HT-29 (cell line): ENCODE measurements around the gene ANKRD10. TPM values are rescaled to one million over a fixed set of nuclear protein-coding genes. Genes with fewer than 3 reads are reported as not detected.

ENCODE experiments used
- DNase-seq: peaks from one replicate; pipeline ENCODE4 v3.0.0-alpha.2; 2015; ENCODE audit warnings: low spot score
- total RNA-seq: library from RNA; depleted of rRNA; stranded (reverse); fragments of >200 nt; shearing (Covaris generic); gene quantifications from 2 replicates; pipeline ENCODE4 v1.2.3, GENCODE V29; 2014

Gene ANKRD10
- total RNA-seq, 1 experiment from 2014 or later, result 279 TPM

DNA sequence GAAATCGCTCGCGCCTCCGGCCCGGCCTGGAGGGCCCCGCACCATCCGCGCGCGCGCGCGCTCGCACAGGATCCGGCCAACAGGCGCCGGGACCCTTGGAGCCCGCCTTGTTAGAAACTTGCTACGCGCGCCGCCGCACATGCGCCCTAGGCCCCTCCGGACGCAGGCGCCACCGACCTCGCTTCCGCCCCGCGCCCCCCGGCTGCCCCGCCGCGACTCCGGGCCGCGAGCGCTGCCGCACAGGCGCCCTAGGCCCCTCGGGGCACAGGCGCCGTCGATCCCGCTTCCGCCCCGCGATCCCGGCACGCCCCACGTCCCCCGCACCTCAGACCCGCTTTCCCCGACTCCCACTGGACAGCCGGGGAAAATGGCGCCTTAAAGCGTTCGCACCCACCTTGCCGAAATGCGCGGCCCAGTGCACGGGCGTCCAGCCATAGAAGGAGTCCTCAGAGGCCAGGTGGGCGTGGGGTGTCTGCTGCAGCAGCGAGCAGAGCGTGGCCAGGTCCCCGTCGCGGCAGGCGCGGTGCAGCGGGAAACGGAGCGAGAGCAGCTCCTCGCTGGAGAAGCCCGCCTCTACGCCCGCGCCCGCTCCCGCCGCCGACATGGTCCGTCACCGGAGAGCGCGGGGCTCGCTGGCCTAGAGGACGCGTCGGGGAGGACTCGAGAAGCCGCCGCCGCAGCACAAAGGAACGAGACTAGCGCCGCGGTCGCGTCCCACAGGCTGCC, 375 bp downstream of the ANKRD10 start:
- peak; percentile 72 for DNase-seq

DNA sequence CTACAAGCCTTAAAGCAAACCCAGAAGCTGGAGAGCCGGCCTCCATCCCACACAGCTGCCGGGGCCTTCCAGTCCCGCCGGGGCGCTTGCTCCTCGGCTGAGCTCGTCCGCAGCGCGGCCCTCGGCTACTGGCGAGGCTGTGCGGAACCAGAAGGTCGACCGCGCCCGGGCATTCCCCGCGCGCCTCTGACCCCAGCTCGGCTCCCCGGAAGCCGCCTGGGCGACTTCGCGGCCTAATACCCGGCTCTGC, 863 bp downstream of the ANKRD10 start:
- peak; percentile 64 for DNase-seq

DNA sequence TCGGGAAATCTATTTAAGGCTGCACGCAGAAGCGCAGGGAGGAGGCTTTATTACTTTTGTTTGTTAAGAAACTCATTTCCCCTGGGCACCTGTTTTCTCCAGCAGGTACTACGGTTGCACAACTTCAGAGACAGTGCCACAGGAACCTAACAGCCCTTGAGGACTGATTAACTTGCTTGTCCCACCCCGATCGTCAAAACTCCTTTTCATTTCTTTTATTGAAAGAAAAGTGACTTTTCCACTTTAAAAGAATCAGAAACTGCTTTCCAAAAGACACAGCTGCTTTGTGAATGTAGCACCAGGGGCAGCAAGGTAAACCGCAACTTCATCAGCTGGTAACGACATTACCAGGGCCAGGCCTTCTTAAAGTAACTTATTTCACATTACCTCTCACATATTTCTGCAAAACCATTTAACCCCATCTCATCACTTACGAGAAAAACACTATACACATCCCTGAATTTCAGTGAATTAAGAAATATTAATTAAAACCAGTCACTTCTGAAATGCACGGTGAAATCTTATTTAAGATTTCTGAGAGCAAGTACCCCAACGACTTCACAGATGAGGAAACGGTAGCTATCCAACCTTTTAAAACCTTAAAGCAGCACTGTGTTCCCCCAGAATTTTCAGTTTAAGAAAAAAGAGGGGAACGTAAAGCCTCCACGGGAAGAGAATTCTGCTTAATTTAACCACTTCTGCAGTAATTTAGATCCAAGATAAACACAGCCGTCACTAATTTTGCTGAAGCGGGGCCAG, 1.4 kb downstream of the ANKRD10 start:
- peak; percentile 90 for DNase-seq

DNA sequence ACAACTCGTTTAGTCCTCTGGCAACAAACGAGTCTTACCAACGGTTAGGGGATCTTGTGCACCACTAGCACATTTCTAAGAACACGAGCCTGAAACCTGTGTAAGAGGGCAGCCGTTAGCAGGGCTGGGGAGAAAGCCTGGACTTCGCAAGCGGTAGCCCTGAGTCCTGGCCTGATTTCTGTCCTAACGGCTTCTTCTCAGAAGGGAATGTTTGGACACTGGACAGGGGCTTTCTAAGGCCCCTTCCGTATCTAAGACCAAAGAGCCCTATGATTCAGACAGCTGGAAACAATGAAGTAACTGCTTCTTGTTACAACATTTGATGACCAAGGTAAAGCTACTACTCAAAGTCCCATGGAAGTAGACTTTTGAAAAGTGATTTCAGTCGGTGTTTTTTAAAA, 2.2 kb downstream of the ANKRD10 start:
- peak; percentile 73 for DNase-seq

DNA sequence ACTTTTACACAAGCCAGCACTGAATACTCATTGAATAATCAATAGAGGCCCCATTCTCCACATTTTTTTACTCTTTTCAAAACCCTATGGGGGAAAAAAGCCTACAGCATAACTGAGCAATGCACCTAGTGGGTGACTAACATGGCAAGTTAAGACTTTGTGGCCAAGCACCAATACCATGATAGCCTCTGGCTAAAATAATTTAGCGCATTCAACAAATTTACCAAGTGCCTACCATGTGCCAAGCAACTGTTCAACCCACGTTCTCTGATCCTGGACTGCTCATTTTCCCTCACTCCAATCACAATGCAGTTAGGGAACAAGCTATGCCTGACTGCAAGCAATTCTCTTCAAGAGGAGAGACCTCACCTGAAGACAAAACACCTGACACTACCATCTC, 3.0 kb downstream of the ANKRD10 start:
- no peak for DNase-seq

DNA sequence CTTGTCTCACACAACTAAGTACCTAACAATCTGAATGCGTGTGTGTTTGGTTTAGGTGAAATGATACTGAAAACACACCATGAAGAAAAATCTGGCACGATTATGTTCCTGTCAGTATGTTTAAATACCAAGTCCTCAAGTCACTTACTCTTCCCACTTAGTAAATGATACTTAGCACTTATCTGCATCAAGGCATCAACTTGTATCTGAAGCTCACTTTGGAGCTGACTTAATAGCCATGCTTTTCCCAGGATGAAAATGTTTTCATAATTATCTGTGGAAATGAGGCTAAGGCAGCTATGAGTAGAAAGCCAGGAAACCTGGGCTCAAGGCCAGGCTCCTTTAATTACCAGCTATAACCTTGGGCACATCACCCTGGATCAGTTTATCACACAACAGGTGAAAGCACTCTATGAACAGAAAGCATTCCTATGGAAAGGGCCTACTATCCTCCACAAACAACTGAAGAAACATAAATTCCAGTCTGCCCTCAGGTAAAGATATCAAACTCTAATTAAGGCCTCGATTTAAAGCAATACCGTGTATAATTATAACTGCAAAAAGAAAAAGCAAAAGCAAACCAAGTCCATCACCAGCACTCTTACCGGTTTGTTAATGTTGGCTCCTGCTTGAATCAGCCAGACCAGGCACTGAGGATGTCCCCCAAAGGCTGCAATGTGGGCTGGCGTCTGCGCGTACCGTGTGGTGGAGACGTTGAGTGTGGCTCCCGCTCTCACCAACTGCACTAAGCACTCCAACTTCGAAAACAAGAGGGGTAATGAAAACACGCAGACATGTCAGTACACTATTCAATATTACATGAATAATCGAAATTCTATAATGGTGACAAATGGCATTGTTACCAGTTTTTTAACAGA, 4.6 kb downstream of the ANKRD10 start:
- DNase-seq, result peak; percentile 30

DNA sequence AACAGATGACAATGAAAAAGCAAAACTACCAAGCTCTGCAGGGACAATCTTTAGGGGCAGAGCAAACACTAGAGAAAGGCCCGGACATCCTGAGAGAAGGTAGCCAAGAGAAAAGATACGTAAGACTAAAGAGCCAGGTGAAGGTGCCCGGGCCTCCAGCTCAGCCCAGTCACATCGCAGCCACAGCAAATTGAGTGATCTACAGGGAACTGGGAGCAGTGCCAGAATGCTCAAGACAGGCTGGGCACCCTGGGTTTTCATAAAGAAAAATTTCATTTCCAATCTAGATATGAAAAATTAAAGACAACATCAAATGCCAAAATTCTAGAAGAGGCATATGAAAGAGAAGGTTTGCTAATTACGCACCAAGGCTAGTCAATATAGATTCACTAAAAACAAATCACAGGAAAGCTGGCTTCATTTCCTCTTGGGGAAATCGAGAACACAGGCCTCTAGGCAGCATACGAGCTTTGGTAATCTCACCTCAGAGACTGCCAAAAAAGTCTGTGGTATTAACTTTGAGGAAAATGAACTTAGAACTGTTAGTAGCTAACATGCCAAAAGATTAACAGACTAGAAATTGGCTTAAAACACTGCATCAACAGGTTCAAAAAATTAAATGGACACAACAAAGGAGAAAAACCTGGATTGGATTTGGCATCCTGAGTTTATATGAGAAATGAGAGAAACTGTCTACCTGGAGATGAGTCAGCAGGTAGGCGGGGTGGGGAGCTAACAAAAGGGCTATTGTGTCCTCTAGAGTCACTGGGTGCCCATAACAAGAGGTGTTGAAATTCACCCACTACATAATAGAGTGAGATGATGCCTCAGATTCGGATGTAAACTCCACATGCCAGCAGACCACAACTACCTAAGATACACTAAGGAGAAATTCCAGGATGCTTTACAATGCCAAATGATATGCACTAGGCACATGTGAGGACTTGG, 6.6 kb downstream of the ANKRD10 start:
- DNase-seq, result peak; percentile 98

DNA sequence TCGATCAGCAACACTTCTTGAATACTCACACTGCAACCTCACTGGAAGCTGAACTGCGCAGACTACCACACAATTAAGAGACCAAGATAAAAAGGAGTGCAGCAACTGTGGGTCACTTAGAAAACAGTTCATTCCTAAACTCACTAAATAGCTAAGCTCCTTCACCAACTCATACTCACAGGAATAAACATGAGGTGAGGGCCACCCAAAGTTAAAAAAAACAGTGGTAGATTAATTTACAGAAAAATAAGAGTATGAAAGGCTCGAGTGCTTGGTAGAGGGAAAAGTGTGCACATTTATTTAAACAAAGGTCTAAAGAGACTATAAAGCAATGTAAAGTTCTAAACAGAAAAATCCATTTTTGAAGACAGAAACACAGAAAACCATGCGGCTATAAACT, 7.6 kb downstream of the ANKRD10 start:
- peak; percentile 37 for DNase-seq

DNA sequence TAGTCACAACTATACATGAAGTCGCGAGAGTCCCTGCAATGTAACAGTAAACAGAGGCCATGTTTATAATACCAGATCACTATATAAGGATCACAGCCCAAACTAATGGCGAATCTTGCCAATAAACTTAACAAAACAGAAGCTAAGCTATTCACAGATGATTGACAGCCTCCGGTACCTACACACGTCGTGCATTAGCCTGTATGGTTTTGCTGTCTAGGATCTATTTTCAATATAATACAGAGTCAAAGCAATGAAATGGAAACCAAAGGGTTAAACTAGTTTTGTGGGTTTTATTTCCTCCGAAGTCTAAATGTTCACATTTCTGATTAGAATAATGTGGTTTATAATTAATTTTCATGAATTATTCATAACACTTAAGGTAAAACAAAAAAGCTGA, 10.1 kb downstream of the ANKRD10 start:
- DNase-seq, result no peak

DNA sequence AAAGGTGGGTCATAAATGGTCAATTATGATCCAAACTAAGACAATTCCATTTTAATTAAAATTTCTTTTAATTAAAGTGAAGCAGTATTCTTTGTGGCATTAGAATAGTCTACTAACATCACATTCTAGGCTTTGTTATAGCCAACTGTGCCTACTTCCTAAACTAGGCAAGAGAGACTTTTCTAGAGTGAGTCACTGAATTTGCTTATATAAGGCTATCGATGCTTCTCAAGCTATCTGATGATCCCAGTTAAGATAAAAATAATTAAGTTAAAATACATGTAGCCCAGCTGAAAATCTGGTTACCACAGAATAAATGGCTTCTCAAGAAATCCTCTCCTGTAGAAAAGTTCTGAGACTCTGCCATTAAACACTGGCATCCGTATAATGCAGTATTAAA, 12.5 kb downstream of the ANKRD10 start:
- no peak for DNase-seq

DNA sequence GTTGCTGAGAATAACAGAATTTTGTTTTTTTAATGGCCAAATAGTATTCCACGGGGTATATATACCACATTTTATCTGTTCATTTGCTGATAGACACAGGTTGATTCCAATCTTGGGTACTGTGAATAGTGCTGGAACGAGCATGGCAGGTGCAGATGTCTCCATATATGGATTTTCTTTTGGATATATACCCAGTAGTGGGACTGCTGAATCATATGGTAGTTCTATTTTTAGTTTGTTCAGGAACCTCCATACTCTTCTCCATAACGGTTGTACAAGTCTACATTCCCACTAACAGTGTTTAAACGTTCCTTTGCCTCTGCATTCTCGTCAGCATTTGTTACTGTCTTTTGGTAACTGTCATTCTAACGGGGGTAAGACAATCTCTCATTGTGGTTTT, 17.3 kb downstream of the ANKRD10 start:
- DNase-seq, result no peak

DNA sequence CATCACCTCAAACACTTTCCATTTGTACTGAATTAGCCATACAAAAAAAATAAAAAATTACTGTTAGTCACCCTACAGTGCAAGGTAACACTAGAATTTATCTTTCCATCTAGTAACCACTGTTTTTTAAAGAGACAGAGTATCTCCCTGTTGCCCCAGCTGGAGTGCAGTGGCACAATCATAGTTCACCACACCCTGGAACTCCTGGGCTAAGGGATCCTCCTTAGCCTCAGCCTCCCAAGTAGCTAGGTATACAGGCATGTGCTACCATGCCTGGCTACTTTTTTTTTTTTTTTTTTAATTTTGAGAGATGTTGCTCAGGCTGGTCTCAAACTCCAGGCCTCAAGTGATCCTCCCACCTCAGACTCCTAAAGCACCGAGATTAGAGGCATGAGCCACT, 17.9 kb downstream of the ANKRD10 start:
- no peak for DNase-seq

DNA sequence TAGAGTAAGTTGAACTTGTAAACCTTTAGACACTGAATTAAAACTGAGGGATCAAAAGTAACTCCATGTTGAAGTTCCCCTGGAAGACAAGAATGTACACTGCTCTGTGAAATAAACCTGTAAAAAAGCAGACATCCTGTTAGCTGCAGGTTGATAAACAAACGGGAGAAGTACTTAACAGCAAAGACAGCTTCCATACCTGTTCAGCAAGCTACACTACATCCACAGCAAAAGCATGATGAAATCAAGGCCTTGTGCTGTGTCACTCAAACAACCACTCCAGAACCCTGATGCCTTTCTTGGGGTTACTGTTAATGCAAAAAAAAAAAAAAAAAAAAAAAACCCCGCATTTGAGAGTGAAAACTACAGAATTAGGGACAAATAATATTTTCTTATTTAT, 20.8 kb downstream of the ANKRD10 start:
- DNase-seq, result no peak

DNA sequence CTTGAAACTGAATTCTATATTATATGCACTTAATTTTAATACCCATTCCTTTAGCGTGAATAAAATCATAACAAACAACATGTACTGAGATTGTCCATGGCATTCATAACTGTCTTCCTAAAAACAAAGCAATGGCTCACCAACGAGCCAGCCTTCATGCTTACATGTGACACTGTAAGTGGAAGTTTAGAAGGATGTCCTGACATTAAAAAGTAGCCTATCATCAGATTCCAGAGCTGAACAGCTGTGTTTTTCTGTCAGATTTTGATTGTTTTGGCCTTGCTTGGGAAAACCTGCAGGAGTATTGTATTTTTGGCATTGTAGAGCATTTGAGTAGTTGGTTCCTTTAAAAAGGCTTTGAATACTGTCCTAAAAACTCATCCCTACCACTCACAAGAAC, 21.3 kb downstream of the ANKRD10 start:
- DNase-seq, result no peak

DNA sequence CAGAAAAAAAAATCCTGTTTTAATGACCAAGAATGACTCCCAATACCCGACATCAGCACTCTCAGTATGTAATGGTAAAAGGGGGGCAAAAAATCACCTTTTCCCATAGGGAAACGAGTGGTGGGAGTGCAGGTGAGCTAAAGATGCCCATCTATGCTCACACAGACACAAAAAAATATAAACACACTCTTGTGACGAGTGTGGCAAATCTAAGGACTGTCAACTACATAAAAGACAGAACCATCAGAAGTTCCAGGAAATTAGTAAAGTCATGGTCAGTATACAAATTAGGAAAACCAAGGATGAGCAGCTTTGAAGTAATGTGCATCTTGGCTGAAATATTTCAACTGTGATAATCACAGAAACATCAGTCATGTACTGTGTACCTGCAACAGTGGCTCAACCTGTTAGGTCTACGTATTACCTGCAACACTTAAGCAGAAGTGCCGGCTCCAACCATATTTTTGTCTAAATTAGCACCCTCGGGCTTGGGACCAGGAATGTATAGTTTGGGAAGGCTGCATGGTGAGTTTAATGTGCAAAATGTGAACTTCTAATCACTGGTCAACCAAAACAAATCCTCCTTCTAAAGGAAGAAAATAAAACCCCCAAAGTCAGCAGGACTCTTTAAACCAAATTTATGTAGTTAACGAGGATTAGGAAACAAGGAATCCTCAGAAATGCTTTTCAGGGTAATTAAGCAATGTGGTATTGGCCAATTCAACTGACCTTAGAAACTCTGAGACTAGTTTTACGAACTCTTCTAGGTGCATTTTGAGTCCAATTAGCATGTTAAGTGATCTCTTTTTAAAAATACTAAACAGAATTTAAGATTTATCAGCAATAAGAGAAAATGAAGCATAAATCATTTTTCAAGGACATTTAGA, 24.3 kb downstream of the ANKRD10 start:
- DNase-seq, result no peak

DNA sequence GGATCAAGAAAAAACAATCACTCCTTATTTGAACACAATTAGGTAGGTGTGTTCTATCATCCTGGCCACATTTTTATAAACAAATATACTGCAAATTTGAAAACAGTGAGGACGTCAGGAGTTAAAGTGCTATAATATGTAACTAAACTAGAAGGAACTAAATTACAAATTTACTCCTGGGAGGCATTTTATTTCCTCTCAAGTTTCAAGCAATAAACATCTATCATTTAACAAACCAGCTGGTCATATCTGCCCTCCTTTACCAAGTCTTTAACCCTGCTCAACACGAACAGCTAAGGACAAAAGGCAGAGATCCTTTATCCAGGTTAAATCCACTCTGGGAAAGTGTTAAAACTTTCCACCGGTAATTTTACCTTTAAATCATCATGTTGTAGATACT, 26.5 kb downstream of the ANKRD10 start:
- DNase-seq, result no peak

DNA sequence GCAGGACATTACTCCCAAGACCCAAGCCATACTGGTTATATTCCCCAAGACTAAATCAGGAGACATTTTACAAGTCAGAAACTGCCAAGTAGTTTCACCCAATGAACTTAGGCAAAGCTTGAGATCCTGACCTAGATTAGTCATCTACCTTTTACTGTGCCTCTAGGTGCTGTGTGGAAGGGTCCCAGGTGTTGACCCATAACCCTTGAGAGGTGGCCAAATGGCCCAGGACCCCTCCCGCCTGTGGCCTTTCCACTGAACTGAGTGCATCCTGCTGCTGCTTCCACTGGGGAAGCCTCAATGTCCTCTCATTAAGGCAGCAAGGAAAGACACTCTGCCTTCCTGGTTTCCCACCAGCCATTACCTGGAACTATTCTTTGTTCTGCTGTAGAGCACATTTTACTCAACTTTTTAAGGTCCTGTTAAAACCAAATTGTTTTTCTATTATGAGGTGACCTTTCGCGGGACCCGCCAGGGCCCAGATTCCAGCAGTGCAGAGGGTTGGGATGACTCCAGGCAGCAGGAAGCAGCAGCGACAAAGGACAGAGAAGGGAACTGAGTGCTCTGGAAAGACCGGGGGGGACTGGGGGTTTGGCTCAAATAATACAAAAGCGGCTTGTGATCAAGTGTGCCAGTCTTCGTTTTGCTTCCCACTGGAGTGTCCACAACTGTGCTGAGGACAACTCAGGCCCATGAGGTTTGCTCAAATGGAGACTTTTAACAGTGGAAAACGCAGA, 27.1 kb downstream of the ANKRD10 start:
- no peak for DNase-seq

DNA sequence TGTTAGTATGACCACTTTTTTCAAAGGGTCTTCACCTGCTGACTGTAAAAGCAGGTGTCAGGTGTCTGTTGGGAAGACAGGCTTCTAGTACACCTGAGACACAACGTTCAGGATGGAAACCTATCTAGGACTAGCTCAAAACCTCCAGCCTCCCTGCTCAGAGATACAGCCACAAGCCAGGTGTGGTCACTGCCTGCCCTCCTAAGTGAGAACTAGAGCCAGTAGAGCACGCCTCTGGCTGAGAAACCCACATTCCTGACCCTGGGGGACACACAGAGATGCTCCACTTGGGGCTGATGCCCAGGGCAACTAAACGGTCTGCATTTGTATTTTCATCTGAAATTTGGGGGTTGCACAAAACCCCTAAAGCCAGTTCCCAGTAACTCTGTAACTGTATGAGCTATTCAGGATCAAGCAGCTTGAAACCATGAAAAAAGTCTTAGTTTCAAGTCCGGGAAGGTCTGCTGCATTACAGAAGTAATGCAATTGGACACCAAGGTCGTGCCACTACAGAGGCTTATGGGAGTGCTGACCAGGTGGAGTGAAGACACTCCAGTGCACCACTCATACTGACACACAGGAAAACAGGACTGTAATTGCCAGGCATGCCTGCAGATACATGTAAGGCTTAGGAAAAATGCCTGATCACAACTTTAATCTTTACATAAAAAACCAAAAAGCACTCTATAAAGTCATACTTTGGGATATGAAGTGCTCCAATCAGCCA, 27.8 kb downstream of the ANKRD10 start:
- no peak for DNase-seq
